GM19099 (cell line): ENCODE data around the gene MGST3.

Source experiments
- POLR2A ChIP-seq: IDR thresholded peaks from 3 replicates; pipeline ENCODE4 v1.6.1; 2011; ENCODE audit warnings: low read depth; ENCODE audit not compliant: insufficient read length; ENCODE audit errors: extremely low read depth

MGST3 gene

DNA sequence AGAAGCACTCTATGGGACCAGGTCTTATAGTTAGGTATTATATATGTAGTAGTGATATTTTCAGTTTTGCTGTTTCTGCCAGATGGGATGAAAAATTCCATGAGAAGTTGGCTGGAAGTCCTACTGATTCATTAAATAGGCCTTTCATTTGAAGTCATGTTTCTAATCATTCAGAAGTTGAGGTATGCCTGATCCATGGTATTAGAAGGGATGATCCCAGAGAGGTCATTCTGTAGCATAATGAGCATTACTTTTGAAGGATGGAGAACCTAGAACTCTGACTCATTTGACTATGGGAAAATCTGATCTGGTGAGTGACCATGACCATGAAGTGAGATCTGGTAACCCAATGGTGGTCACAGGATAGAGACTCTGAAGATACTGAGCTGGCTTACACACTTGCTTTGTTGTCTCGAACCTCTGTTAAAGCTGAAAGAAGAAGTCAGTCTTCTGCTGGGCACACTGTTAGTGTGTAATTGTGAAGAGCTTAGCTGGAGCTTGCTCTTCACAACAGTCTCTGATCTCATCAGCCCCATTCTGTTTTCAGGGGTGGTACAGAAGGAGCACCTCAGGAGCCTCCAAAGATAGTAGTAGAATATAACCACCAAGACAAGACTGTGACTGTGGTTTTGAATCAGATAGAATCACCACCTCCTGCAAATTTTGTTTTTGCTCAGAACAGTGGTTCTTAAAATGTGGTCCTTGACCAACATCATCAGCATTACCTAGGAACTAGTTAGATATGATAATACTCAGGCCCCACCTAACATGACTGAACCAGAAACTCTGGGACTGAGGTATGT lies 9.0 kb downstream of the MGST3 start:
- TF ChIP-seq POLR2A = no peak

DNA sequence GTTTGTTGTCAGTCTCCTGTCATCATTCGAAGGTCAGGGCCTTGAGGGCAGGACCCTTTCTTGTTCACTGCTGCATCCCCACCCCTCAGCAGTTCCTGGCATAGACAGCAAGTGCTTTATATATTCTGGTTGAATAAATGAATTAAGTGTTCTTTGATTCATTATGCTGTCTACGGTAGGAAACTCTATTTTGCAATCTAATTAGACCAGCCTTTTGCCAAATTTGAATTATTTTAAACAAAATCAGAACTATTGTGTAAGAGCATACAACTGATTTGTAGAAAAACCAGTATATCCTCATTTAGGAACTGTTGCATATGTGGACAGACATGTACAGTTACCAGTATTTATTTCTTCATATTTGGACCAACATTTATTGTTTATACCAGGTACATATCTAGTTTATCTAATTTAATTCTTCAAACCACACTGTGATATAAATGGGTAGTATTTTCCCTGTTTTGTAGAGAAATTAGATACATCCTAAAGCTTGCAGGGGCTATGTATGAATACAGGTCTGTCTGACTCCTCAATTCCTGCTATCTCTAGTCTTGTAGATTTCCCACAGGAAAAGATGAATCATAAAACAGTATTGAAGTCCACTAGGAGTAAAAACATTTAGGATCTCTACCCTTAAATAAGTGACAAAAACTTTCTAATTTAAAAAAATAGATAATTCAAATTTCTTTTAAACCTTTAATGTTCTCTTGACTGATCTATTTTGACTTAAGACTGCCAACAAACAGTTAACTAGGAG lies 10.4 kb downstream of the MGST3 start:
- TF ChIP-seq POLR2A = no peak

DNA sequence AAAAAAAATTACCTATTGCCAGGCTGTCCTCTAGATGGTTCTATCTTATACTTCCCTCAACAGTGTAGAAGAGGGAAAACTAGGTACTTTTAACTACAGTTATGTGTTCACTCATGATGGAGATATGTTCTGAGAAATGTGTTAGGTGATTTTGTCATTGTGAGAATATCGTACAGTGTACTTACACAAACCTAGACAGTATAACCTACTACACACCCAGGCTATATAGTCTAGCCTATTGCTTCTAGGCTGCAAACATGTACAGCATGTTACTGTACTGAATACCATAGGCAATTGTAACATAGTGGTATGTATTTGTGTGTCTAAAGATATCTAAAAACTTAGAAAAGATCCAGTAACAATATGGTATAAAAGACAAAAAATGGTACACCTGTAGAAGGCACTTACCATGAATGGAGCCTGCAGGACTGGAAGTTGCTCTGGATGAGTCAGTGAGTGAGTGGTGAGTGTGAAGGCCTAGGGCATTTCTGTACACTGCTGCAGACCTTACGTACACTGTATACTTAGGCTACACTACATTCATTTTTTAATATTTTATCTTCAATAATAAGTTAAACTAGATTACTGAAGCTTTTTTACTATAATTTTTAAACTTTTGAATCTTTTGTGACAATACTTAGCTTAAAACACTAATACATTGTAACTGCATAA lies 13.2 kb downstream of the MGST3 start:
- TF ChIP-seq POLR2A = no peak

DNA sequence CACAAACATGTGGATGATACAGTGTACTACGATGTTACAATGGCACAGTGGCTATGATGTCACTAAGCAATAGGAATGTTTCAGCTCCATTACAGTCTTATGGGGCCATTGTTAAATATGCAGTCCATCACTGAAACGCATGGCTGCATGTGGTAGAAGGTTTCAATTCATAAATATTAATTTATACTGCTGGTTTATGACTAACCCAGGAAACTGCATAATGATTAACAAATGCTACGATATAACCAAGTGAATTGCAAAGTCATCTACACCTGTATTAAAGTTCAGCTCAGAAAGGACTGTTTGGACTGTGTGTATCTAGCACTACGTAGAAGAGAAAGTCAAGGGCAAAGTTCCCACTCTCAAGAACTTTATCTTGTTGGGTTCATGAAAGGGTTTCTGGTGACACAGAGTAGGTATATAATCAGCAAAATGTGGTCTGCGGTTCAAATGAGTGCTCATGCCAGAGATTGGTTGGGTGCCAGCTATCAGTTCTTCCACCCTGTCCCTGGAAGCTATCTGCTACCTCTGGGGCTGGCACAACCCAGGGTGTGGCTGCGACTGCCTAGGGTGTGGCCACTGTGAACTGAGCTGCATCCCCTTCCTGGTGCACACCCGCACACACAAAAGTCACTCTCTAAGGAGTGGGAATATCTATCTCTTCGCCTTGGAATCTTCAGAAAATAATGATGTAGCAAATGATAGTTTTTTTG lies 14.8 kb downstream of the MGST3 start:
- TF ChIP-seq POLR2A = no peak

DNA sequence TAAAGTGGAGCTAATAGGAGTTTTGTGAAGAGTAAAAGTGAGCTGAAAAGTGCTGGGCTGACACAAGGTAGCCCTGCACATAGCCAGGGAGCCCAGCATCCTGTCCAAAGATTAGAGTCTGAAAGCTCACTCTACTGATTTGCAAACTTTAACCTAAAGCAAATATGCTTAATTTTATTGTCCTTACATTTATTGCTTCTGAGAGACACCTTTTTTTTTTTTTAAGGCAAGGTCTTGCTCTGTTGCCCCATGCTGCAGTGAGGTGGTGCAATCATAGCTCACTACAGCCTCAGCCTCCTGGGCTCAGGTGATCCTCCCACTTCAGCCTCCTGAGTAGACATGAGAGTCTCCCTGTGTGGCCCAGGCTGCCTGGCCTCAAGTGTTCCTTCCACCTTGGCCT lies 16.5 kb downstream of the MGST3 start:
- no peak for TF ChIP-seq POLR2A

GRCh38 chr1:165647970-165648369 lies 16.9 kb downstream of the MGST3 start:
- TF ChIP-seq POLR2A = no peak

GRCh38 chr1:165648919-165649572 lies 18.0 kb downstream of the MGST3 start:
- TF ChIP-seq POLR2A = no peak

GRCh38 chr1:165650981-165651625 lies 20.1 kb downstream of the MGST3 start:
- no peak for TF ChIP-seq POLR2A

DNA sequence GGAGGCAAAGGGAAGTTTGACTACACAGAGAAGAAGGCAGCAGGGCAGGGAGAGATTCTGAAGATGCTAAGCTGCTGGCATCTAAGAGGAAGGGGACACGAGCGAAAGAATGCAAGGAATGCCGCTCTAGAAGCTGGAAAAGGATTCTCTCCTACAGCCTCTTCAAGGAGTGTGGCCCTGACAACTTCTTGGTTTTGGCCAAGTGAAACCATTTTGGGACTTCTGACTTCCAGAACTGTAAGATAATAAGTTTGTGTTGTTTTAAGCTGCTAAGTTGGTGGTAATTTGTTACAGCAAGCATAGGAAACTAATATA lies 28.5 kb downstream of the MGST3 start:
- no peak for TF ChIP-seq POLR2A

DNA sequence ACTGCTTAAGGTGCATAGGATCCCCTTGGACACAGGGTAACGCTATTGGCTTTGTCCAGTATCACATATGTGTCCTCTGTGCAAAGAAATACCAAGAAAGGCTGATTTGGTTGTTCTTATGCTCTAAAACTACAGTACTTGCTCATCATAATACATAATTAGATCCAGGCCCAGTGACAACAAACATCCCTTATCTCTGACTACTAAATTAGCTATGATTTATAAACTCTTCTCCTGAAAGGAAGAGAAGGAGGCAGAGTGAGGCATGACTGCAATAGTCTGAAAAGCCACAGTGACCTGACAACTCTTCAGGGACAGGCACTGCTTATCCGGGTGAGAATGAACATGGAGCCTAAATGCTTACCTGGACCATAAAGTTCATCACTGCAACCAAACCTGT lies 30.7 kb downstream of the MGST3 start:
- TF ChIP-seq POLR2A = no peak

DNA sequence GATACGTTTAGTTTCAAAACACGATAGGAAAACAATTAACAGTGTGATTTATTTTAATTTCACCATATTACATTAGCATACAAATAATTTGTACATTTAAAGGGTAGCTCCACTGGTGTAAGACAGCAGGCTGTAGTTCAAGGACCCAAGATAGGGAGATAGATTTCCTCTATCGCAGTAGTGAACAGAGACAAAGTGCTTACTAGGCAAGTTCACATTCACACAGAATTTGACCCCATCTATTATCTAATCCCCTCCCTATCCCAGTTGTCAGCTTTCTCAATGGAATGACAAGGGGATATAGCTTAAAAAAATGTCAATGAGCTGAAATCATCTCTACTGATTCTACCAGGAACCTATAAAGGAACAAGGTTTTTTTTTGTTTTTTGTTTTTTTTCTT lies 31.2 kb downstream of the MGST3 start:
- TF ChIP-seq POLR2A = no peak

DNA sequence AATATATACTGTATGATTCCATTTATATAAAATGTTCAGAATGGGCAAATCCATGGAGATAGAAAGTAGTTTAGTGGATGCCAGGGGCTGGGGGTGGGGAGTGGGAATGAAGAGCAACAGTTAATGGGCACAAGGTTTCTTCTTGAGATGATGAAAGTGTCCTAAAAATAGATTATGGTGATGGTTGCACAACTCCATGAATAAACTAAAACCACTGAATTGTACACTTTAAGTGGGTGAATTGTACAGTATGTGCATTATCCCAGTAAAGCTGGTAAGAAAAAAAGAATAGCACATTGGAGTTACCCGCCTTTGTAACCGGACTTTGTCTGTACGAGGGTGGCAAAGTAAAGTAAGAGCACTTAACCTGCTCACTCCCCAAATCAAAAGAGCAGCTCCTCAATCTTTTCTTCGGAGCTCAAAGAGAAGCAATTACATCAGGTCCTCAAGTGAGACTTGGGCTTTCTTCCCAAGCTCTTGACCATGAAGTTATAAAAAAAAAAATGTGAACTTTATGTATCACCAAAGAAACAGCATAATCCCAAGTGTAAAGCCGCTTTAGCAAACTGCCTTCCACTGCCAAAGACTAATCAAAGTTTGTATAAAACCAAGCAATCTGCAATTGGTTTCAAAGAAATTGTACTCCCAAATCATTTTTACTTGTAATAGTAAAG lies 35.3 kb downstream of the MGST3 start:
- no peak for TF ChIP-seq POLR2A

DNA sequence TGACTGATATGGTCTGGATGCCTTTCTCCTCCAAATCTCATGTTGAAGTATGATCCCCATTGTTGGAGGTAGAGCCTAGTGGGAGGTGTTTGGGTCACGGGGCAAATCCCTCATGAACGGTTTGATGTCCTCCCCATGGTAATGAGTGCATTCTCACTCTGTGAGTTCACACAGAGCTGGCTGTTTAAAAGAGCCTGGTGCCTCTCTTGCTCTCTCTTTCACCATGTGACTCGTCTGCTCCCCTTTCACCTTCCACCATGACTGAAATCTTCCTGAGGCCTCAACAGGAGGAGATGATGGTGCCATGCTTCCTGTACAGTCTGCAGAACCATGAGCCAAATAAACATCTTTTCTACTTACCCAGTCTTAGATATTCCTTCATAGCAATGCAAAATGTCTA lies 37.1 kb downstream of the MGST3 start:
- TF ChIP-seq POLR2A = no peak

- TF ChIP-seq POLR2A = no peak
Measured at GRCh38 chr1:165671526-165671925, 40.5 kb downstream of the MGST3 start.
